ENCODE results near the gene TMEM132C.

DNA sequence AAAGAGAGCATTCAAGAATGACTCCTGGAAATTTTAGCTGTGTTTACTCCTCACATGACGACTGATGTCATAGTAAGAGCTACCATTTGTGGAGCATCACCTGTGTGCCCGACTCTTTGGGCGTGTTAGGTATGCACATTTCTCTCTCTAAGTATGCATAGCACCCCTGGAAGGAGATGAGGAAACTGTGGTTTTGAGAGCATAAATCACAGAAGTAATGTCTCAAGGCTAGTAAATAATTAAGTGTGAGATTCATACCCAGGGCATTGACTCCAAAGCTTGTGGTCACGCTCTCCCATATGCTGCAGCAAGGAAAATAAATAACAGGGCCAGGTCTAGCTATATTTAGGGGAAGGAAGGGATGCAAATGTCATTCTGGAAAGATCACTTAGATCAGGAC is 340.7 kb downstream of the TMEM132C start:
- TF ChIP-seq EZH2 (IDR thresholded peaks at IDR 0.05) (no peak), EZH2phosphoT487 (IDR thresholded peaks at IDR 0.05) (no peak)
- TF ChIP-seq, protein P1, sequence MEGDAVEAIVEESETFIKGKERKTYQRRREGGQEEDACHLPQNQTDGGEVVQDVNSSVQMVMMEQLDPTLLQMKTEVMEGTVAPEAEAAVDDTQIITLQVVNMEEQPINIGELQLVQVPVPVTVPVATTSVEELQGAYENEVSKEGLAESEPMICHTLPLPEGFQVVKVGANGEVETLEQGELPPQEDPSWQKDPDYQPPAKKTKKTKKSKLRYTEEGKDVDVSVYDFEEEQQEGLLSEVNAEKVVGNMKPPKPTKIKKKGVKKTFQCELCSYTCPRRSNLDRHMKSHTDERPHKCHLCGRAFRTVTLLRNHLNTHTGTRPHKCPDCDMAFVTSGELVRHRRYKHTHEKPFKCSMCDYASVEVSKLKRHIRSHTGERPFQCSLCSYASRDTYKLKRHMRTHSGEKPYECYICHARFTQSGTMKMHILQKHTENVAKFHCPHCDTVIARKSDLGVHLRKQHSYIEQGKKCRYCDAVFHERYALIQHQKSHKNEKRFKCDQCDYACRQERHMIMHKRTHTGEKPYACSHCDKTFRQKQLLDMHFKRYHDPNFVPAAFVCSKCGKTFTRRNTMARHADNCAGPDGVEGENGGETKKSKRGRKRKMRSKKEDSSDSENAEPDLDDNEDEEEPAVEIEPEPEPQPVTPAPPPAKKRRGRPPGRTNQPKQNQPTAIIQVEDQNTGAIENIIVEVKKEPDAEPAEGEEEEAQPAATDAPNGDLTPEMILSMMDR (IDR thresholded peaks at IDR 0.05) = no peak
